DND-41 (cell line): ENCODE data around the gene CCDC167.

ENCODE experiments used
- CTCF ChIP-seq: IDR thresholded peaks from 2 replicates; pipeline ENCODE4 v1.5.1; 2012; ENCODE audit warnings: borderline replicate concordance, low read length, moderate library complexity, mild to moderate bottlenecking; ENCODE audit not compliant: poor library complexity, severe bottlenecking; ENCODE audit errors: extremely low read depth
- EZH2 ChIP-seq: IDR thresholded peaks from 3 replicates; pipeline ENCODE4 v1.6.1; 2012; ENCODE audit warnings: borderline replicate concordance, low read depth, mild to moderate bottlenecking, moderate library complexity, low read length, inconsistent platforms; ENCODE audit not compliant: severe bottlenecking

GRCh38 chr6:37491171-37491829, 8.4 kb downstream of the CCDC167 start:
- TF ChIP-seq EZH2 = no peak
- TF ChIP-seq CTCF = no peak
